Retinal pigment epithelial cell (primary cell): ENCODE results near the gene STAMBP.

ENCODE experiments used
- DNase-seq: peaks from one replicate; pipeline ENCODE4 v3.0.0-alpha.2; 2010; ENCODE audit warnings: low read depth
- H3K4me3 ChIP-seq: 2 replicates; pipeline ENCODE4 v1.5.1; 2011; ENCODE audit warnings: mild to moderate bottlenecking, low read length, control low read depth, moderate library complexity
- CTCF ChIP-seq: conservative IDR thresholded peaks from 2 replicates; pipeline ENCODE4 v1.5.1; 2011; ENCODE audit warnings: low read depth, low read length, control low read depth, inconsistent platforms

STAMBP gene

GRCh38 chr2:73837847-73838585 is 9.3 kb downstream of the STAMBP start:
- no peak for TF ChIP-seq CTCF
- H3K4me3 ChIP-seq = no peak overlapping the region
- no peak for DNase-seq

GRCh38 chr2:73838889-73839534 is 10.3 kb downstream of the STAMBP start:
- no peak overlapping the region for H3K4me3 ChIP-seq
- no peak for TF ChIP-seq CTCF
- DNase-seq = no peak

GRCh38 chr2:73839653-73840411 is 11.1 kb downstream of the STAMBP start:
- TF ChIP-seq CTCF = no peak
- H3K4me3 ChIP-seq = no peak overlapping the region
- no peak for DNase-seq

GRCh38 chr2:73841912-73842738 is 13.4 kb downstream of the STAMBP start:
- TF ChIP-seq CTCF = no peak
- no peak overlapping the region for H3K4me3 ChIP-seq
- DNase-seq = no peak

- no peak for TF ChIP-seq CTCF
- DNase-seq = no peak
- H3K4me3 ChIP-seq = no peak overlapping the region
Measured at GRCh38 chr2:73842739-73843019, 13.9 kb downstream of the STAMBP start.

GRCh38 chr2:73844087-73844486 is 15.3 kb downstream of the STAMBP start:
- no peak overlapping the region for H3K4me3 ChIP-seq
- TF ChIP-seq CTCF = no peak
- no peak for DNase-seq
